H9 (cell line): ENCODE measurements around the gene GRIN2A. TPM values are rescaled to one million over a fixed set of nuclear protein-coding genes. Genes with fewer than 3 reads are reported as not detected.

ENCODE experiments used
- DNase-seq: peaks from one replicate; pipeline ENCODE4 v3.0.0-alpha.2; 2017
- H2AFZ ChIP-seq: one replicate; pipeline ENCODE4 v1.6.1; 2013; ENCODE audit warnings: mild to moderate bottlenecking, low read length, control low read depth, moderate library complexity
- H2AK5ac ChIP-seq: 2 replicates; pipeline ENCODE4 v1.6.1; 2013; ENCODE audit warnings: low read length, control low read depth, mixed read lengths; ENCODE audit not compliant: insufficient read length
- H2BK120ac ChIP-seq: one replicate; pipeline ENCODE4 v1.6.1; 2013; ENCODE audit warnings: low read depth, mild to moderate bottlenecking, low read length, control low read depth, inconsistent platforms; ENCODE audit not compliant: poor library complexity, severe bottlenecking
- H2BK12ac ChIP-seq: 2 replicates; pipeline ENCODE4 v1.6.1; 2013; ENCODE audit warnings: low read length, control low read depth, mixed read lengths, low read depth; ENCODE audit not compliant: insufficient read length
- H2BK15ac ChIP-seq: 2 replicates; pipeline ENCODE4 v1.6.1; 2013; ENCODE audit warnings: low read depth, low read length, control low read depth
- H2BK20ac ChIP-seq: one replicate; pipeline ENCODE4 v1.6.1; 2013; ENCODE audit warnings: low read depth, mild to moderate bottlenecking, low read length, control low read depth, inconsistent platforms; ENCODE audit not compliant: poor library complexity, severe bottlenecking
- H2BK5ac ChIP-seq: 2 replicates; pipeline ENCODE4 v1.6.1; 2013; ENCODE audit warnings: low read length, control low read depth, mixed read lengths; ENCODE audit not compliant: insufficient read length
- H3K14ac ChIP-seq: 2 replicates; pipeline ENCODE4 v1.6.1; 2013; ENCODE audit warnings: low read length, control low read depth; ENCODE audit not compliant: insufficient read depth
- H3K18ac ChIP-seq: 2 replicates; pipeline ENCODE4 v1.6.1; 2013; ENCODE audit warnings: low read depth, mild to moderate bottlenecking, mixed read lengths, low read length, control low read depth; ENCODE audit not compliant: insufficient read length
- H3K23ac ChIP-seq: 2 replicates; pipeline ENCODE4 v1.6.1; 2013; ENCODE audit warnings: low read length, control low read depth, mixed read lengths, low read depth; ENCODE audit not compliant: insufficient read length
- H3K23me2 ChIP-seq: 2 replicates; pipeline ENCODE4 v1.6.1; 2013; ENCODE audit warnings: low read depth, mild to moderate bottlenecking, mixed read lengths, low read length, control low read depth; ENCODE audit not compliant: insufficient read length, poor library complexity, severe bottlenecking
- H3K27ac ChIP-seq: 2 replicates; pipeline ENCODE4 v1.5.1; 2013; ENCODE audit warnings: low read length, control low read depth, mixed read lengths, low read depth; ENCODE audit not compliant: insufficient read length
- H3K27me3 ChIP-seq: 2 replicates; pipeline ENCODE4 v1.6.1; 2013; ENCODE audit warnings: low read length, control low read depth, inconsistent platforms; ENCODE audit not compliant: insufficient read depth
- H3K4ac ChIP-seq: 2 replicates; pipeline ENCODE4 v1.6.1; 2013; ENCODE audit warnings: low read depth, mild to moderate bottlenecking, control low read depth, inconsistent platforms, low read length, moderate library complexity
- H3K4me1 ChIP-seq: 2 replicates; pipeline ENCODE4 v1.6.1; 2013; ENCODE audit warnings: low read length, control low read depth, inconsistent platforms; ENCODE audit not compliant: insufficient read depth
- H3K4me2 ChIP-seq: 2 replicates; pipeline ENCODE4 v1.6.1; 2013; ENCODE audit warnings: low read length, control low read depth, mixed read lengths; ENCODE audit not compliant: insufficient read length, insufficient read depth
- H3K56ac ChIP-seq: 2 replicates; pipeline ENCODE4 v1.6.1; 2013; ENCODE audit warnings: low read depth, mild to moderate bottlenecking, mixed read lengths, low read length, control low read depth; ENCODE audit not compliant: insufficient read length
- H3K79me1 ChIP-seq: 2 replicates; pipeline ENCODE4 v1.6.1; 2013; ENCODE audit warnings: low read depth, mild to moderate bottlenecking, moderate library complexity, low read length, control low read depth, inconsistent platforms; ENCODE audit not compliant: insufficient read depth, poor library complexity, severe bottlenecking
- H3K79me2 ChIP-seq: 2 replicates; pipeline ENCODE4 v1.6.1; 2013; ENCODE audit warnings: low read length, control low read depth, inconsistent platforms; ENCODE audit not compliant: insufficient read depth
- H3K9ac ChIP-seq: 2 replicates; pipeline ENCODE4 v1.6.1; 2013; ENCODE audit warnings: low read length, control low read depth, mixed read lengths; ENCODE audit not compliant: insufficient read length; ENCODE audit errors: extremely low read depth
- H3K9me3 ChIP-seq: one replicate; pipeline ENCODE4 v1.6.1; 2013; ENCODE audit warnings: low read depth, low read length, inconsistent platforms; ENCODE audit not compliant: control insufficient read depth
- H3T11ph ChIP-seq: one replicate; pipeline ENCODE4 v1.6.1; 2013; ENCODE audit warnings: mild to moderate bottlenecking, low read length, control low read depth, inconsistent platforms
- H4K20me1 ChIP-seq: one replicate; pipeline ENCODE4 v1.6.1; 2013; ENCODE audit not compliant: control insufficient read depth, insufficient read length, insufficient read depth
- H4K5ac ChIP-seq: 2 replicates; pipeline ENCODE4 v1.6.1; 2013; ENCODE audit warnings: low read depth, mild to moderate bottlenecking, mixed read lengths, low read length, control low read depth; ENCODE audit not compliant: insufficient read length
- H4K8ac ChIP-seq: replicated peaks from 2 replicates; pipeline ENCODE4 v1.6.1; 2013; ENCODE audit warnings: low read length, control low read depth, mixed read lengths, low read depth; ENCODE audit not compliant: insufficient read length
- H4K91ac ChIP-seq: 2 replicates; pipeline ENCODE4 v1.6.1; 2013; ENCODE audit warnings: low read depth, mild to moderate bottlenecking, moderate library complexity, mixed read lengths, low read length, control low read depth; ENCODE audit not compliant: insufficient read length
- H3K27ac Mint-ChIP-seq, 3 experiments: 2 replicates in 2 of 3; 3 replicates in 1 of 3; pipeline ENCODE4 v1.8.0; 2020 to 2021; ENCODE audit warnings: mixed read lengths in 3 of 3, mild to moderate bottlenecking in 1 of 3, moderate library complexity in 1 of 3
- H3K27me3 Mint-ChIP-seq: 2 replicates; pipeline ENCODE4 v1.8.0; 2021; ENCODE audit warnings: low read depth, mild to moderate bottlenecking, moderate library complexity, mixed read lengths
- H3K36me3 Mint-ChIP-seq, 3 experiments: 2 replicates in 2 of 3; 3 replicates in 1 of 3; pipeline ENCODE4 v1.8.0; 2020 to 2021; ENCODE audit warnings: low read depth in 3 of 3, mixed read lengths in 3 of 3; ENCODE audit not compliant: insufficient read depth in 1 of 3
- H3K4me1 Mint-ChIP-seq, 2 experiments: 2 replicates each; pipeline ENCODE4 v1.8.0; 2020; ENCODE audit warnings: mixed read lengths in 2 of 2
- H3K4me3 Mint-ChIP-seq, 2 experiments: 2 replicates in 1 of 2; 3 replicates in 1 of 2; pipeline ENCODE4 v1.8.0; 2020 to 2021; ENCODE audit warnings: mild to moderate bottlenecking in 2 of 2, mixed read lengths in 2 of 2, moderate library complexity in 1 of 2
- H3K9me3 Mint-ChIP-seq, 2 experiments: 2 replicates in 1 of 2; 3 replicates in 1 of 2; pipeline ENCODE4 v1.8.0; 2020; ENCODE audit warnings: mild to moderate bottlenecking in 2 of 2, mixed read lengths in 2 of 2, moderate library complexity in 1 of 2
- WGBS: extraction: QIAGEN DNeasy Blood & Tissue Kit; methylation state at CpG from one replicate; pipeline ENCODE4 v1.1.7; 2013; ENCODE audit warnings: missing lambda C conversion rate, low lambda C conversion rate, mixed read lengths; ENCODE audit not compliant: insufficient read length; ENCODE audit errors: extremely low coverage; 5-methylcytosine and 5-hydroxymethylcytosine counted together
- total RNA-seq: library from RNA; stranded (reverse); gene quantifications from 2 replicates; pipeline ENCODE4 v1.2.1, GENCODE V29; 2021
- TF ChIP-seq, protein P1 (sequence below): fragments of 200-600 bp; sonication (generic); conservative IDR thresholded peaks from 3 replicates; pipeline ENCODE4 v1.8.0; 2021; ENCODE audit warnings: antibody characterized with exemption, mild to moderate bottlenecking

GRIN2A gene
- total RNA-seq, 1 experiment from 2014 or later, result 1.5 TPM

DNA sequence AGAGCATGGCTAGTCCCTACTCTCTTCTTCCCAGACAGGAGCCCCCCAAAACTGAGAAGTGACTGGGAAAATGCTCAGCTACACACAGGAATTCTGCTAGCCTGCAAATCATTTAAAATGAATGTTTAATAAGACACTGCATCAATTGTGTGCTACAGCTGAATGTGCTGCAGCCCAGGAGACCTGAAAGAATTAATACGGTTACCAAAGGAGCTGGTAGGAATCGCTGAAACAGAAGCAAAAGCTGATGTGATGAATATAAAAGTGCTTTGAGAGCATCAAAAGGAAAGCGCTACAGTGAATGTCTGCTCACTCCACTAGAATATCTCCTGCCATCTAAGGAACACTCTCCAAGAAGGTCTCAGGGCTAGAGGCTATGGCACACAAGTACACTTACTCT, 3.7 kb downstream of the GRIN2A start:
- Histone ChIP-seq H3K4me1 (no peaks in the 10 kb centered on the region), H3K9me3 (no peaks in the 10 kb centered on the region), H3K4me2 (no peak overlapping the region), H2AFZ (no peak overlapping the region), H4K5ac (no peak overlapping the region), H3K27ac (no peak overlapping the region), H3K27me3 (peaks cover 15% of the 10 kb centered on the region; the same call in 1 of the 2 replicates), H3K23me2 (peaks cover 21% of the 10 kb centered on the region), H2BK12ac (no peak overlapping the region), H2BK20ac (no peak overlapping the region), H3K56ac (no peak overlapping the region), H3K18ac (no peak overlapping the region), H2BK15ac (no peak overlapping the region), H3K23ac (no peak overlapping the region), H3K14ac (no peak overlapping the region), H3T11ph (no peak overlapping the region), H3K9ac (no peak overlapping the region), H2BK5ac (no peak overlapping the region), H2BK120ac (no peak overlapping the region), H3K4ac (no peak overlapping the region), H3K79me1 (no peaks in the 10 kb centered on the region), H3K79me2 (no peaks in the 10 kb centered on the region), H4K20me1 (no peaks in the 10 kb centered on the region), H4K91ac (no peak overlapping the region), H2AK5ac (no peak overlapping the region), H4K8ac (no peak overlapping the region)
- no peak overlapping the region for H3K4me3 Mint-ChIP-seq
- no peak for DNase-seq
- no CpG with 5 or more reads among the region's 3 CpGs for WGBS
- H3K27ac Mint-ChIP-seq, result no peak overlapping the region
- peaks cover 7% of the 10 kb centered on the region in 2 experiments for H3K4me1 Mint-ChIP-seq
- peaks cover 0 to 2% (median 0%) of the 10 kb centered on the region in 3 experiments; a peak in 2 of 7 replicates for H3K36me3 Mint-ChIP-seq
- peaks cover 61% of the 10 kb centered on the region for H3K27me3 Mint-ChIP-seq
- TF ChIP-seq, protein P1, sequence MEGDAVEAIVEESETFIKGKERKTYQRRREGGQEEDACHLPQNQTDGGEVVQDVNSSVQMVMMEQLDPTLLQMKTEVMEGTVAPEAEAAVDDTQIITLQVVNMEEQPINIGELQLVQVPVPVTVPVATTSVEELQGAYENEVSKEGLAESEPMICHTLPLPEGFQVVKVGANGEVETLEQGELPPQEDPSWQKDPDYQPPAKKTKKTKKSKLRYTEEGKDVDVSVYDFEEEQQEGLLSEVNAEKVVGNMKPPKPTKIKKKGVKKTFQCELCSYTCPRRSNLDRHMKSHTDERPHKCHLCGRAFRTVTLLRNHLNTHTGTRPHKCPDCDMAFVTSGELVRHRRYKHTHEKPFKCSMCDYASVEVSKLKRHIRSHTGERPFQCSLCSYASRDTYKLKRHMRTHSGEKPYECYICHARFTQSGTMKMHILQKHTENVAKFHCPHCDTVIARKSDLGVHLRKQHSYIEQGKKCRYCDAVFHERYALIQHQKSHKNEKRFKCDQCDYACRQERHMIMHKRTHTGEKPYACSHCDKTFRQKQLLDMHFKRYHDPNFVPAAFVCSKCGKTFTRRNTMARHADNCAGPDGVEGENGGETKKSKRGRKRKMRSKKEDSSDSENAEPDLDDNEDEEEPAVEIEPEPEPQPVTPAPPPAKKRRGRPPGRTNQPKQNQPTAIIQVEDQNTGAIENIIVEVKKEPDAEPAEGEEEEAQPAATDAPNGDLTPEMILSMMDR, result no peak
- no peaks in the 10 kb centered on the region; a peak in 1 of 5 replicates for H3K9me3 Mint-ChIP-seq
